Upper lobe of left lung (tissue), 4 donors: ENCODE results near the gene C11orf97.

ENCODE experiments used
- EP300 ChIP-seq, 4 donors: sonication (generic); formaldehyde crosslinking; IDR thresholded peaks; one replicate each; pipeline ENCODE4 v1.5.1; 2017; ENCODE audit warnings: antibody characterized with exemption in 4 of 4, control low read depth in 2 of 4
- POLR2A ChIP-seq, 4 donors: fragments of 450-650 bp; IDR thresholded peaks; one replicate each; pipeline ENCODE4 v1.5.1; 2016 to 2017; ENCODE audit warnings: antibody characterized with exemption in 4 of 4, mild to moderate bottlenecking in 2 of 4
- POLR2AphosphoS5 ChIP-seq, 2 donors: sonication (generic); formaldehyde crosslinking; IDR thresholded peaks; one replicate each; pipeline ENCODE4 v1.5.1; 2017; ENCODE audit warnings: antibody characterized with exemption in 2 of 2
- TF ChIP-seq, protein P1 (sequence below), 6 experiments: fragments of 450-650 bp in 4 of 6; fragments of 200-600 bp in 2 of 6; sonication (generic) in 2 of 6; IDR thresholded peaks; one replicate each; pipeline ENCODE4 v1.5.1; 2016 to 2019; ENCODE audit warnings: antibody characterized with exemption in 6 of 6

DNA sequence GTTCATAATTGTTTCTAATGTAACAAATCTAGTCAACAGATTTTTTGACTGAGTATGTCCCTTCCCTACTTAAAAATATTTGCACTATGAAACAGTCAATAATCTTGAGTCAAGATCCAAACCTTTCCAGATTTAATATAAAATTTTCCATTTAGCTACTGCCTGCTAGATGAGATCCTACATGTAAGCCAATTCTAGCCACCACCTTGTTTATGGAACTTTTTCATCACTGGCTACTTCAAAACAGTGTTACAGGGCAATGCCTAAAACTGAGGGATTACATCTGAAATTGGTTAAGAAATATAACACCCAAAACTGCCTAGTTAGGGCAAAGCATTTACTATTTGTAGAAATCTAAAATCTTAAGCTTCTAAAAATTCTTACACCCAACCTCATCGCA is 20.9 kb downstream of the C11orf97 start:
- TF ChIP-seq, protein P1, sequence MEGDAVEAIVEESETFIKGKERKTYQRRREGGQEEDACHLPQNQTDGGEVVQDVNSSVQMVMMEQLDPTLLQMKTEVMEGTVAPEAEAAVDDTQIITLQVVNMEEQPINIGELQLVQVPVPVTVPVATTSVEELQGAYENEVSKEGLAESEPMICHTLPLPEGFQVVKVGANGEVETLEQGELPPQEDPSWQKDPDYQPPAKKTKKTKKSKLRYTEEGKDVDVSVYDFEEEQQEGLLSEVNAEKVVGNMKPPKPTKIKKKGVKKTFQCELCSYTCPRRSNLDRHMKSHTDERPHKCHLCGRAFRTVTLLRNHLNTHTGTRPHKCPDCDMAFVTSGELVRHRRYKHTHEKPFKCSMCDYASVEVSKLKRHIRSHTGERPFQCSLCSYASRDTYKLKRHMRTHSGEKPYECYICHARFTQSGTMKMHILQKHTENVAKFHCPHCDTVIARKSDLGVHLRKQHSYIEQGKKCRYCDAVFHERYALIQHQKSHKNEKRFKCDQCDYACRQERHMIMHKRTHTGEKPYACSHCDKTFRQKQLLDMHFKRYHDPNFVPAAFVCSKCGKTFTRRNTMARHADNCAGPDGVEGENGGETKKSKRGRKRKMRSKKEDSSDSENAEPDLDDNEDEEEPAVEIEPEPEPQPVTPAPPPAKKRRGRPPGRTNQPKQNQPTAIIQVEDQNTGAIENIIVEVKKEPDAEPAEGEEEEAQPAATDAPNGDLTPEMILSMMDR (IDR thresholded peaks at IDR 0.05) = no peak
- TF ChIP-seq POLR2AphosphoS5 (IDR thresholded peaks at IDR 0.05) (no peak), POLR2A (IDR thresholded peaks at IDR 0.05) (no peak), EP300 (IDR thresholded peaks at IDR 0.05) (no peak)
